D341Med (cell line): Measurements from ENCODE around the gene RABGAP1L.
A peak's percentile ranks its signal among the peaks of the same experiment; 100 is the strongest.
"Not testable (repeated sequence)": the region's sequence is repeated elsewhere in the genome, so short reads cannot be mapped to it uniquely, and the experiment has no call there.

Source experiments
- DNase-seq: peaks from one replicate; pipeline ENCODE4 v3.0.0; 2012; ENCODE audit warnings: low spot score

RABGAP1L gene

DNA sequence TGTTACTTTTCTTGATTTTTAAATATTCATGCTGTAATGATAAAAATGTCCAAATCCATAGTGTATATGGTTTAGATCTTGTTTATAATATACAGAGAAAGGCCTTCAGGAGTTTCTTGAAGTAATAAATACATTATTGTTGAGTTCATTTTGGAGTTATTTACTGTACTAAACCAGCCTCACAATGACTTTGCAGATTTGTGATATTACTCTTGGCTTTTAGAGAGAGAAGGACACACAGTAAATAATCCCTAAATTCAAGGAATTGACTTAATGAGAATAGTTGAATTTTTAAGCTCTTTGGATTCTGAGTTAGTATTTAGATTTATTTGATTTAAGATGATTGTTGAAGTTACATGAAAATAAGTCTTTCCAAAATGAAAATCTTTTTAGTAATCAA lies 38.9 kb downstream of the RABGAP1L start:
- DNase-seq, result no peak

DNA sequence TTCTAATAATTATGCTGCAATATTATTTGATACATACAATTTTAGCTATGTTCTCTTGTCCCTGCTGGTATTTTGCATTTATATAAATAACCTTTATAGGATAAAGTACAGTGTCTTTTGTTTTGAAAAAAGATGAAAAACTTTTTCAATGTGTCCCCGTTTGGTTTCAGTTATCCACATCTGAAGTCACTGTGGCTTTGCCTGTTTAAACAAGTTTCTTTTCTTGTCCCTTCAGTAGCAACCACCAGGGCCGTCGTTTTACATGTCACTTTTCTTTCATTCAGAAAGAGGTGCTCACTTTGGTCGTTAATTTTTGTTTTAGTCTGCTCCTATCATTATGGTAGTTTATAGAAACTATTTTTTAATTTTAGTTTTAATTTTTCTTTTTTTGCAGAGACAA lies 41.4 kb downstream of the RABGAP1L start:
- no peak for DNase-seq

DNA sequence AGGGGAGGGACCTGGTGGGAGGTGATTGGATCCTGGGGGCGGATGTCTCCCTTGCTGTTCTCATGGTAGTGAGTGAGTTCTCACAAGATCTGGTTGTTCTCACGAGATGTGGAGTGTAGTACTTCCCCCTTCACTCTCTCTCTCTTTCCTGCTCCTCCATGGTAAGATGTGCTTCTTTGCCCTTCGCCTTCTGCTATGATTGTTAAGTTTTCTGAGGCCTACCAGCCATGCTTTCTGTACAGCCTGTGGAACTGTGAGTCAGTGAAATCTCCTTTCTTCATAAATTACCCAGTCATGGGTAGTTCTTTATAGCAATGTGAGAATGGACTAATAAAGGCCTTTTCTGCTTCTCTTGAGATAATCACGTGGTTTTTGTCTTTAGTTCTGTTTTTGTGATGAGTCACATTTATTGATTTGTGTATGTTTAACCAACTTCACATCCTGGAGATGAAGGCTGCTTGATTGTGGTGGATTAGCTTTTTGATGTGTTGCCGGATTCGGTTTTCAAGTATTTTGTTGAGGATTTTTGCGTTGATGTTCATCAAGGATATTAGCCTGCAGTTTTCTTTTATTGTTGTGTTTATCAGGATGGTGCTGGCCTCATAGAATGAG lies 45.5 kb downstream of the RABGAP1L start:
- no peak for DNase-seq

DNA sequence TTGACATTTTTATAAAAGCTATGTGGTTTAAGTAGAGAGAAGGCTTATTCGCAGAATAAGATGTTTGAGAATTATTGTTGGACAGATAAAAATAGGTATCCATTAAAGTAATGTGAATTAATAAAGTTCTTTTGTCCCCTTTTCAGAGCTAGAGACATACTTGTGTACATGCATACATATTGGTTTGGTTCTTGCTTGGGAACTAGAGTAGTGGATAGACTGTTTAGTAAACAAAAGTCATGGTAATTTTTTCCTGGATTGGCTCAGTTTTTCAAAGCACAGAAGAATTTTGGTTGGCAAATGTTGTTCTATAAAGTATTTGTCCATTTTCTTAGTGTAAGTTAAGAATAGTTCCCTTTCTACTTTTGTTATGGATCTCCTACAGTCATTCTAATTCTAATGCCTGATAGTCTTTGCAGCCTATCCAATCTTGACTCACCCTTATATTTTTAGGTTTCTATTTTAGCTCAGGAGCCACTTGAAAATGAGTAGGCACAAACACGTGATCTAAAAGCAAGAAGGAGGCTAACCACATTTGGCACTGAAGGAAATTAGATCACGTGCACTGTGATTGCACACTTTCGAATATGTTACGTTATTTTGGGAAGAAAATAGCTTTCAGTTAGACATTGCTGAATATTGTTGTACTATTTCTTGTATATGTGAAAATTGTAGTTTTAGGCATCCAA lies 47.0 kb downstream of the RABGAP1L start:
- DNase-seq, result no peak

DNA sequence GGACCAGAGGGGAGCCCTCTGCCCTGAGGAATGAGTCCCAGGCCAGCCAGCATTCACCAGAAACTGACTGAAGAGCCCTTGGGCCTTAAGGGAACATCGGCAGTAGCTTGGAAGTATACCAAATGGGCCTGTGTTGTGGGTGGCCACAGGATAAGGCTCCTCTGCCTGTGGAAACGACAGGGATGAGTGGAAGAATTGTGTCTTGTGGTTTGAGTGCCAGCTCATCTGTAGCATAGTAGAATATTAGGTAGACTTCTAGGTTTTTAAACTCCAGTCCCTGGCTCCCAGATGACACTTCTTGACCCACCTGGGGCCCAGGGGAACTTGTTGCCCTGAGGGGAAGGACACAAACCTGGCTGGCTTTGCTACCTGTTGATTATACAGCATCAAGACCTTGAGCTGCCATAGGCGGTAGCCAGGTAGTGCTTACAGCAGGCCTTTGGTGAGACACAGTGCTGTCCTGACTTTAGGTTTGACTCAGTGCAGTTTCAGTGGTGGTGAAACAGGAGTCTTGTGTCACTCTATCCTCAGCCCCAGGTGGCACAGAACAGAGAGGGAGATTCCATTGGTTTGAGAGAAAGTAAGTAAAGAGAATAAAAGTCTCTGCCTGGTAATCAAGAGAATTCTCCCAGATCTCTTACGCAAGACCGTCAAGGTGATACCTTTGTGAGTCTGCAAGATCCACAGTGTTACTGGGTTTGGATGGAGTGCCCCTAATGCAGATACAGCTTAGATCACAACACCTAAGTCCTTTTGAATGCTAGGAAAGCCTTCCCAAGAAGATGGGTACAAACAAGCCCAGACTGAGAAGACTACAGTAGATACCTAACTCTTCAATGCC lies 50.2 kb downstream of the RABGAP1L start:
- DNase-seq, result no peak

DNA sequence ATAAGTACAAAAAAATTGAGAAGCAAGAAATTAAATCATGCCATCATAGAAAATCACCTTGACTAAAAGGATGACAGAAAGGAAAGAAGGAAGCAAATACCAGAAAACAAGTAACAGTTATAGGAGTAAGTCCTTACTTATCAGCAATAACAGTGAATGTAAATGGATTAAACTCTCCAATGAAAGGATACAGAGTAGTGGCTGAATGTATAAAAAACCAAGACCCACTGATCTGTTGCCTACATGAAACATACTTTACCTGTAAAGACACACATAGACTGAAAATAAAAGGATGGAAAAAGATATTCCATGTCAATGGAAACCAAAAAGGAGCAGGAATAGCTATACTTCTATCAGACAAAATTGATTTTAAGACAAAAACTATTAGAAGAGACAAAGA lies 52.2 kb downstream of the RABGAP1L start:
- no peak for DNase-seq

DNA sequence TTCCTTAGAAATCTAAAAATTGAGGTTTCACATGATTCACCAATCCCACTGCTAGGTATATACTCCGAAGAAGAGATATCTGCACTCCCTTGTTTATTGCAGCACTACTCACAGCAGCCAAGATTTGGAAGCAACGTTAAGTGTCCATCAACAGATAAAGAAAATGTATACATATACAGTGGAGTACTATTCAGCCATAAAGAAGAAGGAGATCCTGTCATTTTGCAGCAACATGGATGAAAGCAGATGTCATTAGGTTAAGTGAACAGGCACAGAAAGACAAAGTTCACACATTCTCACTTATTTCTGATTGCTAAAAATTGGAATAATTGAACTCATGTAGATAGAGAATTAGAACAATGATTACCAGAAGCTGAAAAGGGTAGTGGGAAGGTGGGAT lies 56.4 kb downstream of the RABGAP1L start:
- DNase-seq, result no peak

DNA sequence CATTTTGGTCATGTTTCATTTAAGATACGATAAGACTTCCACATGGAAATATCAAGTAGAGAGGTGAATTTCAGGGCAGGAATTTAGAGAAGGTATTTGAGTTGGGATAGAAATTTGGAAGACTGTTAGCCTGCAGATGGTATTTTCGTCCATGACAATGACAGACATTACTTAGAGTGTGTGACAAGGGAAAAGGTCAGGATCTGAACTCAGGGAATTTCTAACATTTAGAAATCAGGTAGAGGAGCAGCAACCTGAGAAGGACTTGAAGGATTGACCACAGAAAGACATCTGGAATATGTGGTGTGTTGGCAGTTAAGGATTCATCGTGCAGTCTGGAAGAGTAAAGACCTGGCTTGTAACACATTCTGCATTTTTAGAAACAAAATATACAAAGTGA lies 57.9 kb downstream of the RABGAP1L start:
- no peak for DNase-seq

DNA sequence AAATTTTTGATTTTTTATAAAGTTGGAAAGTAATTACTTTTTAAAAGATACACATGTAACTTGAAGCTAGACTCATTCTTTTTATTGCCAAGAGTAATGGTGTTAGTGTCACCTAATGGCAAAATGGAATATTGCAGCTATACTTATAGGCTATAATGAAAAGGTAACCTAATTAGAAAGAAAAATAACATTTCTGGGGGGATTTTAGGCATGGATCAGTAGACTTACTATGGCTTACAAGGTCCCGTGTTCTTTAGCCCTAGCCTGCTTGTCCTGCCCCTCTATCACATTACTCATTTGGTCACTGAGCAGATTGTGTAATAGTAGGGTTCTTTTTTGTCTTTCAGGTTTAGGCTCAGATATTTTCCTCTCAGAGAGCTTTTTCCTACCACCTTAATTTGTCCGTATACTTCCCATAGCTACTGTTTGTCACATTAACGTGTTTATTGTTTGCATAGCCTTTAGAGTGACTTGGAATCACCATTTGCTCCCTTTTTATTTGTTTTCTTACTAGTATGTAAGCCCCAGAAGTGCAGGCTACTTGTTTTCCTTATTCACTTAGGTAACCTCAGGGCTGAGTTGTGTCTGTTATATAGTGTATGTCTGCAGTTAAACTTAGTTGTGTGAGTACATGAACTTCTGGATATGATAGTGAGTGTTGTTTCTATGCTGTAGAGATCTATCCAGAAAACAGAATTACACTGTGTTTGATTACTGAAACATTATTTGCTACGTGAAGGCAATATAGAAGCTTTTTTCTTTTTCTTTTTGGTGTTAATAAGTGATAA lies 58.7 kb downstream of the RABGAP1L start:
- peak; percentile 37 for DNase-seq

DNA sequence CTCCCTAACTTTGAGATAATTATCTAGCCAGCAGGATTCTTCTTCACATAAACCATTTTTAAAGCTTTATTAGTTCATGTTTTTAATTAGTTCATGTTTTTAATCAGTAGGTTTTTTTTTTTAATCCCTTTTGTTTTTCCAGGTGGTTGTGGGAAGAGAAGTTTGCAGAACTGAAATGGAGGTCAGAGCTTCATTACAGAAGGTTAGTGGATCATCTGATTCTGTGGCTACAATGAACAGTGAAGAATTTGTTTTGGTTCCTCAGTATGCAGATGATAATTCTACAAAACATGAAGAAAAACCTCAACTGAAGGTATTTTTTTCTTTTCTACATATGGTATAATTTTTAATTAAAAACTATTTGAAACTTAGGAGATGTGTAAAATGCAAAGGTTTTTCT lies 59.7 kb downstream of the RABGAP1L start:
- no peak for DNase-seq

DNA sequence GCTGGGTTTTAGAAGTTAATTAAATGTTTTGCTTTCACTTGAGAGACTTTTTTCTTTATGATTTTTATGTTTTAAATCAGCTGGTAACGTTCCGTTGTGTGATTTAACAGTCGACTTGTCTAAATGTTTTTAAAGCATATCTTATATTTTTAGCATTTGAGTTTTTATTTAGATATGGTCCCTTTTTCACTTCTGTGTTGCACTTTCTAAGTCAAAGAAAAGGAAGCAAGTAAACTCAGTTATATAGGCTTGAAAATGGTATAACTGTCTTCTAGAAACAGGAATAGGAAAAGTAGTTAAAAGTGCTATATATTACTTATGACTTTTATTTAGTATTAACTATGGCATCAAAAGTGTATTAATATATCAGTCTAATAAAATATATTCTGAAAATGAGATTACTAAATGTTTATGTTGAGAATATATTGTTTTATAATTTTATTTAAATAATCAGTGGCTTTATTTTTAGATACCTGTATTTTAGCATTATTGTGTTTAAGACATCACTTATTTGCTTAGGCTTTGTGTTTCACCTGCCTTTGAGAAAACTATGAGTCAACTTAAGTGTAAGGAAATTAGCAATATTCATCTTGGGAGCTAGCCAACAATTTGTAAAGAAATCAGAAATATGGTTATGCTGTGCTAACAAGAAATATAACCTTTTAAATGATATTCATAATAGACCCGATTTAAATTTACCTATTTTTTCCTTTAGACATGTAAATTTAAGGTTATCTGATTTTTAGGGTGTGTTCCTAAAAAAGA lies 60.5 kb downstream of the RABGAP1L start:
- no peak for DNase-seq

DNA sequence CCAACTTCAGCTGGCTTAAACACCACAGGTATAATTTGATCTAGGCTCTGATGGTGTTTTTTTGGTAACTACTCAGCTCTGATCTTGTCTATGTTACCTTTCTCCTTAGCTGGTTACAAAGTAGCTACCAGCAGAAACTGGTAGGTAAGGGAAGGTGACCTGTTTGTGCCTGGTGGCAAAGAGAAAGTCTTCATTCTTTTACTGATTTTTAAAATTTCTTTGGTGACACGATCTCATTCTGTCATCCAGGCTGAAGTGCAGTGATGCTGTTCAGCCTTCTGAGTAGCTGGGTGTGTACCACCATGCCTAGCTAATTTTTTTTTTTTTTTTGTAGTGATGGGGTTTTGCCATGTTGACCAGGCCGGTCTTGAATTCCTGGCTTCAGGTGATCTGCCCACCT lies 62.4 kb downstream of the RABGAP1L start:
- no peak for DNase-seq

DNA sequence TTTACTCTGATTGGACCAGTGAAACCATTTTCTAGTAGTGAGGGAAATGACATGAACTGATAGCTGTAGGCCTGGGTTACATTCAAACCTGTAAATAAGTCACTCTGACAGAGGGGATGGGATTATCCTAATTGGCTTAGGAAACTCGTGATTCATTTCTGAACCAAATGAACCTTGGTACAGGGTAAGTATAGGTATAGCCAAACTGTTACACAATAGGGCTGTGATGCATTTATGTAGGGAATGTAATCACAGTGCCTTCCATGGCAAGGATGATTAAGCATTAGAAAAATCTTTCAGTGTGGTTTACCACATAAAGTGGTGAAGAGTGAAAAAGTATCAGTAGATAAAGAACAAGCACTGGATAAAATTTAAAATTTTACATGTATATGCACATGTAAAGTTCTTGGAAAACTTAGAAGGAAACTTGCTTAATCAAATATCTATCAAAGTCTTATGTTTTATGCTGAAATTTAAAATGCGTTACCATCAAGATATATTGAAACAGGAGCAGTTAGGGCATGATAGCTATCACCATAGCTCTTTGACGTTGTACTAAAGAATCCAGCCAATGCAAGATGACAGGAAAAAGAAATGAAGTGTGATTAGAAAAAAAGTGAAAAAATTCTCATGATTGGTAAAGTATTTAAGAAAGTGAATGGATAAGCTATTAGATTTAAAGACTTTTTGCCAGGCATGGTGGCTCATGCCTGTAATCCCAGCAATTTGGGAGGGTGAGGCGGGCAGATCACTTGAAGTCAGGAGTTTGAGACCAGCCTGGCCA lies 63.0 kb downstream of the RABGAP1L start:
- DNase-seq, result no peak

DNA sequence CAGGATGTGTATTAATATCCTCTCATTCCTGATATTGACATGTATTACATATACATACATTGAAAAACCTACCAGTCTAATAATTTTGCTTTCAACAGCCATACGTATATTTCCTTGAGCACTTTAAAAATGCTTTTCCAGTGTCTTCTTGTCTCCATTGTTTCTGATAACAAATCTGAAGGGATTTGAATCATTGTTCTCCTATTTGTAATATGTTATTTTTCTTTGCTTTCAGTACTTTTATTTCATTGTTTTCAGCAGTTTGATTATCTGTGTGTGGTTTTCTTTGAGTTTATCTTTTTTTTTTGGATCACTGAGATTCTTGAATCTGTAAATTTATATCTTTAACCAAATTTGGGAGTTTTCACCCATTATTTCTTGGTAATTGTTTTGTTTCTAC lies 65.3 kb downstream of the RABGAP1L start:
- DNase-seq, result no peak

DNA sequence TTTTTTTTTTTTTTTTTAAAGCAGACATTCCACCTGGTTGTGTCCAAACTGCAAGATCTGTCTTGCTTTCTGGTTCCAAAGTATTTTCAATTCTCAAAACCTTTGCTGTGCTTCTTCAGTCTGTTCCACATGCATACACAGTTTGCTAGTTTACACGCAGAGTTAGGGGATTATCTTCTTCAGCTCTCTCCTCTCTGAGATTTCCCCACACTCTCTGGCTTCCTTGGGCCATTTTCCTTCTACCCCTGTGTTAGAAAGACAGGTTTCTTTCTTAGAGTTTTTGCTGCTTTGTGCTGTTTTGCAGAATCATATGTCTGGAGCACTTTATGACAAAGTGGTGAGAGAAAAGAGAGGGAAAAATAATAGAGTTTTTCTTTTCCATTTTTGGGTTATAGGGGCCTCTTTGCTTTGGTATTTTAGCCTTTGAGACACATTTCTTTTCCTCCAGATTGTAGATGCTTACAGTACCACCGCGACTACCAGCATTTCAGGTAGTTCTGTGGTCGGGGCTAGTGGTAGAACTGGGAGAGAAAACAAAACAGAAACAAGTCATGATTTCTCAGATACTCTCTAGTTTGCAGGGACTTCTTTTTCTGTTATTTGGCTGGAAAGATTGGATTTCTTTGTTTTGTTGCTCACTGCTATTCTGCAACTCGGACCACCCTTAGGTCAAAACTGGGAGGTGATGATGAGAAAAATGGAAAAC lies 66.3 kb downstream of the RABGAP1L start:
- DNase-seq, result no peak

DNA sequence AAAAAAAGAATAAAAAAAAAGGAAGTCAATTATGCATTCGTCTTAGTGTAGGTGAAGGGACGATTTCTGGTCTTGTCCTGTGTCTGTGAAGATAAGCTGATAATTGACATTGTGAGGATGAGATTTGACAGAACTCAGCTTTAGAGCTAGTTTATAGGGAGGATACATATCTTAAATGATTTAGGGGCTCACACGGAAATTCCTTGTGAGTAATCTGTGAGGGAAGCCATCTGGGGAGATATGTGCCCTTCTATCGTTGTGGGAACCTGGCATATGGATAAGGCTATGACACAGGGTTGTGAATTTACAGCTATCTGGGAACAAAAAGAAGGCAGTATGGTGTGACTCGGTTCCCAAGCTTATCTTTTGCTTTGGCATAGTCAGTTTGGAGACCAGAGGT lies 71.1 kb downstream of the RABGAP1L start:
- DNase-seq, result no peak

DNA sequence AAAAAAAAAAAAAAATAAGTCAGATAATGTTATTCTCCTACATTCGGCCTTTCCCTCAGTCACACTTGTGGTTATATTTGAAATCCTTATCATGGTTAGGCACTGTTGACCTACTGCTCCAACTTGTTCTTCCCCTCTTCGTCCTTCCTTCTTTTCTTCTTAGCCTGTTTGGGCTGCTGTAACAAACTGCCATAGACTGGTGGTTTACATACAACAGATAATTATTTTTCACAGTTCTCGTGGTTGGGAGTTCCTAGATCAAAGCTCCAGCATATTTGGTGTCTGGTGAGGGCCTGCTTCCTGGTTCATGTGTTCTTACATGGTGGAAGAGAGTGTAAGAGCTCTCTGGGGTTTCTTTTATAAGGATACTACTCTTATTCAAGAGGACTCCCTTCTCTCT lies 73.4 kb downstream of the RABGAP1L start:
- DNase-seq, result no peak

DNA sequence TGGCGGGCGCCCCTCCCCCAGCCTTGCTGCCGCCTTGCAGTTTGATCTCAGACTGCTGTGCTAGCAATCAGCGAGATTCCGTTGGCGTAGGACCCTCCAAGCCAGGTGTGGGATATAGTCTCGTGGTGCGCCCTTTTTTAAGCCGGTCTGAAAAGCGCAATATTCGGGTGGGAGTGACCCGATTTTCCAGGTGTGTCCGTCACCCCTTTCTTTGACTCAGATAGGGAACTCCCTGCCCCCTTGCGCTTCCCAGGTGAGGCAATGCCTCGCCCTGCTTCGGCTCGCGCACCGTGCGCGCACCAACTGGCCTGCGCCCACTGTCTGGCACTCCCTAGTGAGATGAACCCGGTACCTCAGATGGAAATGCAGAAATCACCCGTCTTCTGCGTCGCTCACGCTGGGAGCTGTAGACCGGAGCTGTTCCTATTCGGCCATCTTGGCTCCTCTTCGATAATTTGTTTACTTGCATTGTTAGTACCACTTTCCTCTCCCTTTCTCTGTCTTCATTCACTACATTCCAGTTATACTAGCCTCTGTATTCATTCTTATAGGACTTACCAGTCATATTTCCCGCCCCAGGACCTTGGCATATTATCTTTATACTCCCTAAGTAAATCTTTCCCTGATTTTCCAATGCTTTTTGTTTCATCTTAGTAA lies 79.7 kb downstream of the RABGAP1L start:
- not testable (repeated sequence) for DNase-seq

DNA sequence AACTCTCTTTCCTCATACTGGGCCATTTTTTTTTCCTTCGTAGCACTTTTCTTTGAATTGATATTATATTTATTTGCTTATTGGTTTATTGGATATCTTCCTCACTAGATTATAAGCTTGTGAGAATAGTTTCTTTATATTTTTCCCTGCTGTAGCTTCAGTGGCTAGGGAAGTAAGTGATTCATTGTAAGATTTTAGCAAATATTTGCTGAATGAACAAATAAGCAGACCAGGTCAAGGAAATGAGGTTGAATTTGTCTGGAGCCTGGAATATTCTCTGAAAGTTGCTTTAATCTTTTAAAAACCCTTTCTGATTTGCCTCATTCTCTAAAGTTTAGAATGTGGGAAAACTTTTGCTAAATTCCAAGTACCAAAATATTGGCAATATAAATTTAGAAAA lies 80.2 kb downstream of the RABGAP1L start:
- DNase-seq, result no peak

DNA sequence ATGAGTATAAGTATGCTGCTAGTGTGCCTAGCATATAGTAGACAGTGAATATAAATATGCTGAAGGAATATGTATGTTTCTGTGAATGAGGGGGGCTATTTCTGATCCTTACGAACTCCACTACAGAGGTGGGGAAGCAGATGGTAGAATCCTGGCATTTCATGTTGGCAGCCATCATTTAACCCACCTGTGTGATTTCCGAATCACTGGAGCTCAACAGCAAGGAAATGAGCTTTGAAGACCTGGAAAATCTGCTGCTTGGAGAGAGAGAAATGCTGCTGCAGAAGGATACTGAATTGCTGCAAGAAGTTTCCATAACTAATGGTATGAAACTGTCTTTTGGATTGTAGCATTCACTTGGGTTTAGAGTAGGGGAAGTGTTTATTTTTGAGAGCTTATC lies 83.5 kb downstream of the RABGAP1L start:
- DNase-seq, result no peak
